ENCODE results near the gene EPHA7. TPM values are rescaled to one million over a fixed set of nuclear protein-coding genes. Genes with fewer than 3 reads are reported as not detected.

The EPHA7 gene
- total RNA-seq, 2 experiments from 2014 or later, result not detected

- no peaks in the 10 kb centered on the region for H3K4me1 ChIP-seq (ENCODE audit: insufficient read depth, low read length, poor library complexity, severe bottlenecking)
- TF ChIP-seq EZH2phosphoT487 (IDR thresholded peaks at IDR 0.05; ENCODE audit: borderline replicate concordance, low read depth, low read length) (no peak), CTCF (conservative IDR thresholded peaks at IDR 0.05; ENCODE audit: low read length) (no peak)
- H4K20me1 ChIP-seq (ENCODE audit: insufficient read depth, low read length), result no peaks in the 10 kb centered on the region
- no peaks in the 10 kb centered on the region for H3K9me2 ChIP-seq (ENCODE audit: insufficient read depth, low read length)
- no peaks in the 10 kb centered on the region for H3K9me3 ChIP-seq (ENCODE audit: low read length)
- H3K27ac ChIP-seq (ENCODE audit: low read depth, low read length, poor library complexity, severe bottlenecking), result no peak overlapping the region
- no peak overlapping the region for H3K4me2 ChIP-seq (ENCODE audit: low read length)
- ChIA-PET POLR2A (interaction anchor here (0.5 kb wide), 1 partner anchor 20 kb away, joined by 3 read pairs; no protein-coding TSS in a partner anchor), CTCF (ENCODE audit: unreplicated experiment) (no interaction called here)
- intact Hi-C loops (cut with micrococcal nuclease; ENCODE audit: unreplicated experiment), result loop anchor here (5.0 kb wide), 1 partner anchor 383 kb away; no protein-coding TSS in a partner anchor
- no peak for DNase-seq (ENCODE audit: low spot score)
- H2AFZ ChIP-seq (ENCODE audit: low read length), result no peak overlapping the region
- no TSS peak for BruUV-seq (replicated peaks)
- H3K36me3 ChIP-seq (ENCODE audit: insufficient read depth, low read length), result no peaks in the 10 kb centered on the region
- no peak overlapping the region for H3K4me3 ChIP-seq (ENCODE audit: low read depth, low read length, poor library complexity, severe bottlenecking)
- no peaks in the 10 kb centered on the region for H3K79me2 ChIP-seq (ENCODE audit: insufficient read depth, low read depth, low read length)
These were observed 920 bp upstream of the EPHA7 start for GRCh38 chr6:93420163-93420795.

DNA sequence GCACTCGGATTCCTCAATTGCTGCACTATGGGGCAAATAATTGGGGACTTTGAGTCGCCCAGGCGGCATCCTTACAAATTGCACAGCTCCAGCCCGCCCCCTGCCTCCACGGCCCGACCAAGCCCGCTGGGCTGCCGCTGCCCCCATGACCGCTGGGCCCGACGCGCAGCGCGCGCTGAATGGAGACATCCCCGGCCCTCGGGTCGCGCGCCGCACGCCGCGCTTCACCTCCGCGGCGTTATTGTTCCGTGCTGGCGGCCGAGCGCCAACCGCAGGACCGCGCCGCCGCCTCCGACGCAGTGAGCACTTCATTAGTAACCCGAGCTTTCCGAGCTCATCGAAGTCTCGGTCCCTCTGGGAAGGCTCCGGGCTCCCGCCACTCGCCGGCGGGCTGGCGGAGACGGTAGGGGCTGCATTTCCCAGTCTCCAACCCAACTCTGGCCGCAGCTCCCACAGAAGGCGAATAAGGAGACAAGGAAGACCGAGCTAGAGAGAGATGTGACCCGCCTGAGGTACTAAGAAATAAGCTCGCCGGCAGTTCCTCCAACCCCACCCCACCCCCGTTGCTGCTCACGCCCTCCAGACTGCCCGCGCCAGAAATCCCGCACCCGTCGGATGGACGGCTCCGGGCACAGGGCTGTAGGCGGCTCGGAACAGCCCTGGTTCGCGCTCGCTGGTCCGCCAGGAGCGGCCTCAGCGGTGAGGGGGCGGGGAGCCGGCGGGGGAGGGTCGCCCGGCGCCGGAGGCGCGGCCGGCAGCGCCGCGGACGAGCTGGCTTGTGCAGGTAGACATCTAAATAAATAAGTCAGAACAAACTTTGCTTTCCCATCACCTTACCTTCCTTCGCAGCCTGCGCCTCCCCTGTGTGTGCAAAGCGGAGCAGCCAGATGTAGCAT lies 703 bp downstream of the EPHA7 start:
- Histone ChIP-seq H3K9me2 (ENCODE audit: insufficient read depth, low read length) (no peaks in the 10 kb centered on the region), H3K79me2 (ENCODE audit: insufficient read depth, low read depth, low read length) (no peaks in the 10 kb centered on the region), H3K4me1 (ENCODE audit: insufficient read depth, low read length, poor library complexity, severe bottlenecking) (no peaks in the 10 kb centered on the region), H4K20me1 (ENCODE audit: insufficient read depth, low read length) (no peaks in the 10 kb centered on the region), H3K36me3 (ENCODE audit: insufficient read depth, low read length) (no peaks in the 10 kb centered on the region), H2AFZ (ENCODE audit: low read length) (no peak overlapping the region), H3K4me3 (ENCODE audit: low read depth, low read length, poor library complexity, severe bottlenecking) (no peak overlapping the region), H3K4me2 (ENCODE audit: low read length) (no peak overlapping the region), H3K9me3 (ENCODE audit: low read length) (no peaks in the 10 kb centered on the region), H3K27ac (ENCODE audit: low read depth, low read length, poor library complexity, severe bottlenecking) (no peak overlapping the region)
- no peak for TF ChIP-seq CTCF (conservative IDR thresholded peaks at IDR 0.05; ENCODE audit: low read length)
- no peak for TF ChIP-seq EZH2phosphoT487 (IDR thresholded peaks at IDR 0.05; ENCODE audit: borderline replicate concordance, low read depth, low read length)
- ChIA-PET POLR2A (interaction anchor here (0.7 kb wide), 1 partner anchor 1698 kb away, joined by 4 read pairs; no protein-coding TSS in a partner anchor), CTCF (ENCODE audit: unreplicated experiment) (no interaction called here)
- DNase-seq (ENCODE audit: low spot score), result no peak
- BruUV-seq (replicated peaks), result no TSS peak
- intact Hi-C loops (cut with micrococcal nuclease; ENCODE audit: unreplicated experiment), result no loop called here

DNA sequence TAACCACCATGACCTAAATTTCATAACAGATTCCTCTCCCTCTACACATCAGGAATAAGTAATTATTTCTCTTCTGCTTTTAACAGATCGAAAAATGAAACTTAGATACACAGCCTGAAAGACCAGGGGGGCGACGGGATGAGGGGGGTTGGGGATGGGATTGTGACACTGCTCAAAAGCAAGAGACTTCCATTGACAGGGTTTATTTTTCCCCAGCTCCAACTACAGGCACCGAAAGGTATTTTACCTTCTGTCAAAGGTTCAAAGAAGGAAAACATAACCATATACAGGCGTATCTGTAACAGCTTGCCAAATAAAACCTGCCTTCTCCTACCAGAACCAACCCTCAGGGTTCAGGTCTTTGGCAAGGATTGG lies 1.3 kb downstream of the EPHA7 start:
- Histone ChIP-seq H3K4me2 (ENCODE audit: low read length) (no peak overlapping the region), H3K9me3 (ENCODE audit: low read length) (no peaks in the 10 kb centered on the region), H4K20me1 (ENCODE audit: insufficient read depth, low read length) (no peaks in the 10 kb centered on the region), H3K27ac (ENCODE audit: low read depth, low read length, poor library complexity, severe bottlenecking) (no peak overlapping the region), H3K79me2 (ENCODE audit: insufficient read depth, low read depth, low read length) (no peaks in the 10 kb centered on the region), H2AFZ (ENCODE audit: low read length) (no peak overlapping the region), H3K36me3 (ENCODE audit: insufficient read depth, low read length) (no peaks in the 10 kb centered on the region), H3K4me1 (ENCODE audit: insufficient read depth, low read length, poor library complexity, severe bottlenecking) (no peaks in the 10 kb centered on the region), H3K4me3 (ENCODE audit: low read depth, low read length, poor library complexity, severe bottlenecking) (no peak overlapping the region), H3K9me2 (ENCODE audit: insufficient read depth, low read length) (no peaks in the 10 kb centered on the region)
- no TSS peak for BruUV-seq (replicated peaks)
- TF ChIP-seq CTCF (conservative IDR thresholded peaks at IDR 0.05; ENCODE audit: low read length) (no peak), EZH2phosphoT487 (IDR thresholded peaks at IDR 0.05; ENCODE audit: borderline replicate concordance, low read depth, low read length) (no peak)
- CTCF ChIA-PET (ENCODE audit: unreplicated experiment), result no interaction called here
- intact Hi-C loops (cut with micrococcal nuclease; ENCODE audit: unreplicated experiment), result no loop called here
- DNase-seq (ENCODE audit: low spot score), result no peak
- POLR2A ChIA-PET, result no interaction called here

All from OCI-LY7 (cell line).